ENCODE measurements around the gene ADAM15. TPM values are rescaled to one million over a fixed set of nuclear protein-coding genes. Genes with fewer than 3 reads are reported as not detected.
A peak's percentile ranks its signal among the peaks of the same experiment; 100 is the strongest.

ADAM15 gene
- total RNA-seq, 1 experiment from 2014 or later = 187 TPM

GRCh38 chr1:155070158-155070621, 19.1 kb downstream of the ADAM15 start:
- H2AFZ ChIP-seq = no peak overlapping the region
- intact Hi-C loops (cut with micrococcal nuclease; ENCODE audit: unreplicated experiment) = no loop called here
- TF ChIP-seq, protein P1, sequence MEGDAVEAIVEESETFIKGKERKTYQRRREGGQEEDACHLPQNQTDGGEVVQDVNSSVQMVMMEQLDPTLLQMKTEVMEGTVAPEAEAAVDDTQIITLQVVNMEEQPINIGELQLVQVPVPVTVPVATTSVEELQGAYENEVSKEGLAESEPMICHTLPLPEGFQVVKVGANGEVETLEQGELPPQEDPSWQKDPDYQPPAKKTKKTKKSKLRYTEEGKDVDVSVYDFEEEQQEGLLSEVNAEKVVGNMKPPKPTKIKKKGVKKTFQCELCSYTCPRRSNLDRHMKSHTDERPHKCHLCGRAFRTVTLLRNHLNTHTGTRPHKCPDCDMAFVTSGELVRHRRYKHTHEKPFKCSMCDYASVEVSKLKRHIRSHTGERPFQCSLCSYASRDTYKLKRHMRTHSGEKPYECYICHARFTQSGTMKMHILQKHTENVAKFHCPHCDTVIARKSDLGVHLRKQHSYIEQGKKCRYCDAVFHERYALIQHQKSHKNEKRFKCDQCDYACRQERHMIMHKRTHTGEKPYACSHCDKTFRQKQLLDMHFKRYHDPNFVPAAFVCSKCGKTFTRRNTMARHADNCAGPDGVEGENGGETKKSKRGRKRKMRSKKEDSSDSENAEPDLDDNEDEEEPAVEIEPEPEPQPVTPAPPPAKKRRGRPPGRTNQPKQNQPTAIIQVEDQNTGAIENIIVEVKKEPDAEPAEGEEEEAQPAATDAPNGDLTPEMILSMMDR (conservative IDR thresholded peaks at IDR 0.05) = no peak
- TF ChIP-seq EZH2 (IDR thresholded peaks at IDR 0.05; ENCODE audit: low read depth) = no peak
- H3K79me2 ChIP-seq (ENCODE audit: low read depth) = peaks cover 1% of the 10 kb centered on the region; the same call in 1 of the 2 replicates
- no peaks in the 10 kb centered on the region for H3K27me3 ChIP-seq (ENCODE audit: insufficient read depth, low read depth)
- POLR2A ChIA-PET (ENCODE audit: unreplicated experiment) = interaction anchor here (0.6 to 0.7 kb wide), 2 partner anchors 512 to 664 kb away, joined by 3 read pairs; partner anchors contain the start of gene UBE2Q1
- no peaks in the 10 kb centered on the region for H3K9me3 ChIP-seq (ENCODE audit: insufficient read depth, low read depth)
- H3K36me3 ChIP-seq (ENCODE audit: low read depth) = no peaks in the 10 kb centered on the region
- H4K20me1 ChIP-seq (ENCODE audit: insufficient read depth) = no peaks in the 10 kb centered on the region; the same call in 1 of the 2 replicates
- H3K4me1 ChIP-seq (replicated peaks; ENCODE audit: insufficient read depth) = peaks cover 5% of the 10 kb centered on the region; the same call in 1 of the 2 replicates
- H3F3A ChIP-seq (ENCODE audit: insufficient read depth, low read depth) = peaks cover 25% of the 10 kb centered on the region; the same call in 1 of the 2 replicates
- CTCF ChIA-PET = no interaction called here
- no peak for DNase-seq
- no TSS peak for BruUV-seq (replicated peaks)
- peak overlapping the region; percentile 74; the same call in 1 of the 2 replicates for H3K4me2 ChIP-seq
- H3K9me2 ChIP-seq (ENCODE audit: insufficient read depth) = no peaks in the 10 kb centered on the region
- H3K27ac ChIP-seq = no peak overlapping the region
- no peak overlapping the region; the same call in 1 of the 2 replicates for H3K4me3 ChIP-seq

DNA sequence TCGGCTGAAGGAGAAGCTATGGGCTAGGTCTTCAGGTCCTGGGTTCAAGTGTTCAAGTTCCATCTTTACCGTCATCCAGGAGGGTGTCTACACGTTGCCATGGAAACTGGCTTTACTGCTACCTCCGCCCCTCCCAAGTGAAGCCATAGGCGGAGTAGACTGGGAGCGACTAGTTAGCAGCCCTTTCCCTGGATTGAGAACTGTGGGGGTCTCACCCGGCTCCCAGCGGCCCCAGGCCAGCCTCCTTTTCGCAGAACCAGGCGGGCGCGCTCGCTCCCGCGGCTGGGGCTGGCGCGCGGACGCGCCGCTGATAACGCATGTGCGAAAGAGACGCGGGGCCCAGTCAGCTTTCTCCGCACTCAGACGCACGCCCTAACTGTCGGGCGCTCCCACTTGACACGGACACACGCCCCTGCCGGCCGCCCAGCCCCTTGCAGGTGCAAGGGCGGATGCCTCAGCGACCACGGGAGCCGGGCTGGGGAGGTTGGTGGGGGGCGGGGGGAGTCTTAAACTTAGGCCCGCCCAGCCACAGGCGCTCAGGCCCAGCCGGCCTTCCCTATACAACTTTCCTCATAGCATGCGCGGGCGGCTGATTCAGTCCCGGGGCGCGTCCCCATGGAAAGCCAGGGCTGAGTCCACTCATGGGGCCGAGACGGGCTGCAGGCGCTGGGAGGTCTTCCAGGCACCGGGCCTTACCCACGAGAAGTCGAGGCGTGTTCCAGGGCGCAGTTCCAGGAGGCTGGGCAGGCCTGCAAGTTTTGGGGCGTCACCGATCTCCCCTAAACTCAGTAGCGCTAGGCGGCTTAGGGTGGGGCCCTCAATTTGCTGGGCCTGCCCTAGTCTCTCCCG, 19.8 kb downstream of the ADAM15 start:
- ChIA-PET CTCF (no interaction called here), POLR2A (ENCODE audit: unreplicated experiment) (interaction anchor here (0.6 to 0.7 kb wide), 2 partner anchors 513 to 665 kb away, joined by 3 read pairs; partner anchors contain the start of gene UBE2Q1)
- Histone ChIP-seq H2AFZ (peak overlapping the region; percentile 71; the same call in 1 of the 2 replicates), H3K79me2 (ENCODE audit: low read depth) (no peaks in the 10 kb centered on the region), H3F3A (ENCODE audit: insufficient read depth, low read depth) (peaks cover 25% of the 10 kb centered on the region; the same call in 1 of the 2 replicates), H3K9me2 (ENCODE audit: insufficient read depth) (no peaks in the 10 kb centered on the region), H4K20me1 (ENCODE audit: insufficient read depth) (no peaks in the 10 kb centered on the region; the same call in 1 of the 2 replicates), H3K4me2 (peak overlapping the region; percentile 74), H3K27me3 (ENCODE audit: insufficient read depth, low read depth) (no peaks in the 10 kb centered on the region), H3K4me3 (peak overlapping the region; percentile 48; the same call in 1 of the 2 replicates), H3K4me1 (replicated peaks; ENCODE audit: insufficient read depth) (peaks cover 5% of the 10 kb centered on the region; the same call in 1 of the 2 replicates), H3K36me3 (ENCODE audit: low read depth) (no peaks in the 10 kb centered on the region), H3K27ac (no peak overlapping the region), H3K9me3 (ENCODE audit: insufficient read depth, low read depth) (no peaks in the 10 kb centered on the region)
- TF ChIP-seq EZH2 (IDR thresholded peaks at IDR 0.05; ENCODE audit: low read depth) = no peak
- TF ChIP-seq, protein P1 (conservative IDR thresholded peaks at IDR 0.05) = peak; percentile 48
- BruUV-seq (replicated peaks) = no TSS peak
- peak; percentile 61 to 82 for DNase-seq
- intact Hi-C loops (cut with micrococcal nuclease; ENCODE audit: unreplicated experiment) = no loop called here

GRCh38 chr1:155071701-155072100, 20.6 kb downstream of the ADAM15 start:
- H3K9me3 ChIP-seq (ENCODE audit: insufficient read depth, low read depth) = no peaks in the 10 kb centered on the region
- no peak overlapping the region for H3K4me3 ChIP-seq
- no peaks in the 10 kb centered on the region for H3K79me2 ChIP-seq (ENCODE audit: low read depth)
- intact Hi-C loops (cut with micrococcal nuclease; ENCODE audit: unreplicated experiment) = no loop called here
- H3K9me2 ChIP-seq (ENCODE audit: insufficient read depth) = no peaks in the 10 kb centered on the region
- peaks cover 5% of the 10 kb centered on the region; the same call in 1 of the 2 replicates for H3K4me1 ChIP-seq (replicated peaks; ENCODE audit: insufficient read depth)
- no peaks in the 10 kb centered on the region for H3K36me3 ChIP-seq (ENCODE audit: low read depth)
- H3F3A ChIP-seq (ENCODE audit: insufficient read depth, low read depth) = peaks cover 25% of the 10 kb centered on the region; the same call in 1 of the 2 replicates
- H4K20me1 ChIP-seq (ENCODE audit: insufficient read depth) = no peaks in the 10 kb centered on the region; the same call in 1 of the 2 replicates
- no peak for TF ChIP-seq EZH2 (IDR thresholded peaks at IDR 0.05; ENCODE audit: low read depth)
- TF ChIP-seq, protein P1 (conservative IDR thresholded peaks at IDR 0.05) = no peak
- DNase-seq = no peak
- H3K27me3 ChIP-seq (ENCODE audit: insufficient read depth, low read depth) = no peaks in the 10 kb centered on the region
- POLR2A ChIA-PET (ENCODE audit: unreplicated experiment) = no interaction called here
- no TSS peak for BruUV-seq (replicated peaks)
- no peak overlapping the region for H3K27ac ChIP-seq
- H3K4me2 ChIP-seq = no peak overlapping the region; the same call in 1 of the 2 replicates
- CTCF ChIA-PET = no interaction called here
- H2AFZ ChIP-seq = no peak overlapping the region

All from PC-9 (cell line).